A673 (cell line): ENCODE data around the gene FBXW8. TPM values are rescaled to one million over a fixed set of nuclear protein-coding genes. Genes with fewer than 3 reads are reported as not detected.

ENCODE experiments used
- BruUV-seq: library from RNA; stranded (reverse); fragments of 400-500 nt; replicated peaks from 2 replicates; lab custom pipeline; 2021; lab: Mats Ljungman, UMichigan
- CTCF ChIA-PET: fragments of 300-600 bp; sonication (Branson Sonifier 250); formaldehyde crosslinking; loops from one replicate; lab custom pipeline; 2022; ENCODE audit warnings: antibody characterized with exemption; lab: Charles Lee
- POLR2A ChIA-PET: fragments of 300-600 bp; sonication (Branson Sonifier 250); formaldehyde crosslinking; loops from one replicate; lab custom pipeline; 2022; ENCODE audit warnings: antibody characterized with exemption; ENCODE audit not compliant: low non-redundant PET; lab: Charles Lee
- DNase-seq: peaks from one replicate; pipeline ENCODE4 v3.0.0-alpha.2; 2015; ENCODE audit warnings: low spot score
- H3K27ac ChIP-seq: fragments of 200-600 bp; sonication (generic); 2 replicates; pipeline ENCODE4 v1.5.1; 2016; ENCODE audit warnings: mixed run types, low read depth, mild to moderate bottlenecking, mixed read lengths, antibody characterized with exemption, low read length; ENCODE audit not compliant: poor library complexity, severe bottlenecking
- H3K27me3 ChIP-seq: fragments of 200-600 bp; sonication (generic); replicated peaks from 2 replicates; pipeline ENCODE4 v1.6.1; 2017; ENCODE audit warnings: mixed run types, low read depth, mild to moderate bottlenecking, mixed read lengths, antibody characterized with exemption, low read length; ENCODE audit not compliant: insufficient read depth, poor library complexity
- H3K36me3 ChIP-seq: fragments of 200-600 bp; sonication (generic); 2 replicates; pipeline ENCODE4 v1.6.1; 2016; ENCODE audit warnings: mixed run types, mild to moderate bottlenecking, mixed read lengths, antibody characterized with exemption, low read length; ENCODE audit not compliant: insufficient read depth, poor library complexity, severe bottlenecking
- H3K4me1 ChIP-seq: fragments of 200-600 bp; sonication (generic); 2 replicates; pipeline ENCODE4 v1.6.1; 2017; ENCODE audit warnings: mixed run types, mild to moderate bottlenecking, mixed read lengths, antibody characterized with exemption, low read length; ENCODE audit not compliant: insufficient read depth, poor library complexity, severe bottlenecking
- H3K4me3 ChIP-seq: fragments of 200-600 bp; sonication (generic); 2 replicates; pipeline ENCODE4 v1.5.1; 2016; ENCODE audit warnings: low read depth, mixed run types, mild to moderate bottlenecking, mixed read lengths, low read length; ENCODE audit not compliant: poor library complexity, severe bottlenecking
- H3K9me3 ChIP-seq: fragments of 200-600 bp; sonication (generic); 2 replicates; pipeline ENCODE4 v1.6.1; 2016; ENCODE audit warnings: mixed run types, low read depth, mild to moderate bottlenecking, mixed read lengths, antibody characterized with exemption, low read length; ENCODE audit not compliant: poor library complexity, severe bottlenecking
- EZH2 ChIP-seq: fragments of 200-600 bp; sonication (generic); IDR thresholded peaks from 2 replicates; pipeline ENCODE4 v1.6.1; 2017; ENCODE audit warnings: borderline replicate concordance, low read depth, mild to moderate bottlenecking, mixed read lengths, antibody characterized with exemption, low read length; ENCODE audit not compliant: poor library complexity, severe bottlenecking
- intact Hi-C: fragments of 100-400 bp; cut with micrococcal nuclease; formaldehyde crosslinking; loops from one replicate; pipeline ENCODE4 v1.10.0; 2022; ENCODE audit not compliant: unreplicated experiment
- total RNA-seq: library from RNA; stranded (reverse); gene quantifications from 2 replicates; pipeline ENCODE4 v1.2.3, GENCODE V29; 2021
- TF ChIP-seq, protein P1 (sequence below): fragments of 300-800, 200-600 bp; sonication (generic); conservative IDR thresholded peaks from 2 replicates; pipeline ENCODE4 v1.5.1; 2017; ENCODE audit warnings: low read depth, mild to moderate bottlenecking, antibody characterized with exemption, low read length, moderate library complexity, mixed read lengths

The FBXW8 gene
- total RNA-seq, 1 experiment from 2014 or later: 14.8 TPM

DNA sequence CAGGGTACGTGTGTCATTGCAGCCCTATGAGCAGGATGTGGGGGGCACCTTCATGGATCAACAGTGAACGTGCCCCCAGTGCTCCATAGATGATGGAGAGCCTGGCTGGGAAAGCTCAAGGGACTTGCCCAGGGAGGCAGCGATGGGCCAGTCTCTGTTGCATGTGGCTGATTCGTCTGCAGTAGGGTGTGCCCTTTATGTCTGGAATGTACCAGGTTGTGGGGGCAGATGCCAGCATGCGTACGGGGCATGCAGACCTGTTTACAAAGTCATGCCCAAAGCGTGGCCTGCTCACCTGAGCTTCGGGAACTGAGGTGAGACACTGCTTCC lies 116.1 kb downstream of the FBXW8 start:
- Histone ChIP-seq H3K4me3 (no peak overlapping the region), H3K4me1 (no peaks in the 10 kb centered on the region), H3K9me3 (no peaks in the 10 kb centered on the region), H3K27ac (no peak overlapping the region), H3K36me3 (peaks cover 30% of the 10 kb centered on the region), H3K27me3 (no peaks in the 10 kb centered on the region)
- ChIA-PET CTCF (no interaction called here), POLR2A (no interaction called here)
- DNase-seq: no peak
- no peak for TF ChIP-seq EZH2
- TF ChIP-seq, protein P1, sequence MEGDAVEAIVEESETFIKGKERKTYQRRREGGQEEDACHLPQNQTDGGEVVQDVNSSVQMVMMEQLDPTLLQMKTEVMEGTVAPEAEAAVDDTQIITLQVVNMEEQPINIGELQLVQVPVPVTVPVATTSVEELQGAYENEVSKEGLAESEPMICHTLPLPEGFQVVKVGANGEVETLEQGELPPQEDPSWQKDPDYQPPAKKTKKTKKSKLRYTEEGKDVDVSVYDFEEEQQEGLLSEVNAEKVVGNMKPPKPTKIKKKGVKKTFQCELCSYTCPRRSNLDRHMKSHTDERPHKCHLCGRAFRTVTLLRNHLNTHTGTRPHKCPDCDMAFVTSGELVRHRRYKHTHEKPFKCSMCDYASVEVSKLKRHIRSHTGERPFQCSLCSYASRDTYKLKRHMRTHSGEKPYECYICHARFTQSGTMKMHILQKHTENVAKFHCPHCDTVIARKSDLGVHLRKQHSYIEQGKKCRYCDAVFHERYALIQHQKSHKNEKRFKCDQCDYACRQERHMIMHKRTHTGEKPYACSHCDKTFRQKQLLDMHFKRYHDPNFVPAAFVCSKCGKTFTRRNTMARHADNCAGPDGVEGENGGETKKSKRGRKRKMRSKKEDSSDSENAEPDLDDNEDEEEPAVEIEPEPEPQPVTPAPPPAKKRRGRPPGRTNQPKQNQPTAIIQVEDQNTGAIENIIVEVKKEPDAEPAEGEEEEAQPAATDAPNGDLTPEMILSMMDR: no peak
- BruUV-seq: no TSS peak
- intact Hi-C loops: loop anchor here (5.0 to 10.0 kb wide), 2 partner anchors 110 to 322 kb away; no protein-coding TSS in a partner anchor

DNA sequence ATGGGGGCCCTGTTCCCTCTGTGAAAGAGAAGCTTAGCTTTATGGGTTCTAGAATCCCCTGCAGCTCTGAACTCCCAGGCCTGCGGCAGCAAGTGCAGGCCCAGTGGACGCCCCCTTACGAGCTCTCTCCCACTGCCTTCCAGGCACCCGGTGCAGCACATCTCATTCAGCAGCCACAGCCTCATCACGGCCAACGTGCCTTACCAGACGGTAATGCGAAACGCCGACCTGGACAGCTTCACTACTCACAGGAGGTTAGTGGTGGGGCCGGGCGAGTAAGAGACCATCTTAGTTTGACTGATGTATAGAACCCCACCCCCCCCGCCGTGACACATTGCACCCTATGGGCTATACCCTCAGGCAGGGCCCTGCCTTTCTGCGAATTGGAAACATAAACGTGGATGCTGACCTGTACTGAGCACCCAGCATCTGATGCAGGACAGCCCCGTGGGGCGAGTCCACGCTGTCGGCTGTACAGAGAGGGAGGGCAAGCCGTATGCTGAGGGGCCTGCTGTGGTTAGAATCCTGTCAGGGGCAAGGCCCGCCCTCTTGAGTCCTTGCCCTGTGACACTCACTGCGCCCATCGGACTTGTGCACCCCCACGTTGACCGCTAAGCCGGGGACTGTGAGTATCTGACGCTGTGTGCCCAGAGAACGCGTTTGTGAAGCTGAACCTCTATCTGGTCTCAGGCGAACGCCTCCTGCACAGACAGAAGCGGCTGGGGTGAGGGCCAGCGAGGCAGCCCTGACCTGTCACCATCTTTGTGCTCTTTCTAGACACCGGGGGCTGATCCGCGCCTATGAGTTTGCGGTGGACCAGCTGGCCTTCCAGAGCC lies 116.7 kb downstream of the FBXW8 start:
- ChIA-PET POLR2A (no interaction called here), CTCF (no interaction called here)
- Histone ChIP-seq H3K4me3 (no peak overlapping the region), H3K27ac (no peak overlapping the region), H3K27me3 (no peaks in the 10 kb centered on the region), H3K9me3 (no peaks in the 10 kb centered on the region), H3K4me1 (no peaks in the 10 kb centered on the region), H3K36me3 (peaks cover 30% of the 10 kb centered on the region)
- intact Hi-C loops: loop anchor here (5.0 to 10.0 kb wide), 2 partner anchors 110 to 323 kb away; no protein-coding TSS in a partner anchor
- BruUV-seq: no TSS peak
- no peak for TF ChIP-seq EZH2
- TF ChIP-seq, protein P1: no peak
- no peak for DNase-seq

DNA sequence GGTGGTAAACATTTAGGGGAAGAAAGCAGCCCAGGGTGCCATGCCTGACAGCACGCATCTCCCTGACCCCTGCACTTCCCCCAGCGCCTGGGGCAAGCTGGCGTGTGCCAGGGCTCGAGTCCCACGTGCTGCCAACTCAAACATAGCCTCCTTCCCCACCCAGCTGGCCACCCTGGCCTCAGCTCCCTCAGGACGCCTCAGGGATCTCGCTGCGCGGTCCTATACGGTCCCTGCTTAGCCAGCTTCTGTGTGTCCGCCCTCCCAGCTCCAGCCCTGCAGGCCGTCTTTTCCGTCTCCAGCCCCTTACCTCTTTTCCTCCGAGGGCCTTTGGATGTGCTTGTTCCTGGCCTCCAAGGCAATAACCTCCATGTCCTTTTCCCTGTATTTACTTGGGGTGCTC lies 117.5 kb downstream of the FBXW8 start:
- POLR2A ChIA-PET: no interaction called here
- intact Hi-C loops: loop anchor here (5.0 to 10.0 kb wide), 2 partner anchors 109 to 323 kb away; no protein-coding TSS in a partner anchor
- Histone ChIP-seq H3K27me3 (no peaks in the 10 kb centered on the region), H3K4me3 (no peak overlapping the region), H3K4me1 (no peaks in the 10 kb centered on the region), H3K9me3 (no peaks in the 10 kb centered on the region), H3K27ac (no peak overlapping the region), H3K36me3 (peaks cover 30% of the 10 kb centered on the region)
- CTCF ChIA-PET: no interaction called here
- TF ChIP-seq, protein P1: no peak
- no peak for TF ChIP-seq EZH2
- DNase-seq: no peak
- BruUV-seq: no TSS peak
